Ishikawa (cell line): ENCODE data around the gene AIP.

Source experiments
- CEBPB ChIP-seq: IDR thresholded peaks from 2 replicates; pipeline ENCODE4 v1.6.1; 2012
- CREB1 ChIP-seq: IDR thresholded peaks from 2 replicates; pipeline ENCODE4 v1.6.1; 2012; ENCODE audit warnings: low read depth
- EGR1 ChIP-seq: IDR thresholded peaks from 2 replicates; pipeline ENCODE4 v1.6.1; 2012
- EP300 ChIP-seq: IDR thresholded peaks from 2 replicates; pipeline ENCODE4 v1.6.1; 2012; ENCODE audit warnings: borderline replicate concordance
- FOXM1 ChIP-seq: IDR thresholded peaks from 2 replicates; pipeline ENCODE4 v1.6.1; 2012; ENCODE audit warnings: low read depth, borderline replicate concordance
- MAX ChIP-seq: IDR thresholded peaks from 2 replicates; pipeline ENCODE4 v1.6.1; 2012
- NFIC ChIP-seq: IDR thresholded peaks from 2 replicates; pipeline ENCODE4 v1.6.1; 2012
- RAD21 ChIP-seq: IDR thresholded peaks from 2 replicates; pipeline ENCODE4 v1.6.1; 2012; ENCODE audit warnings: low read depth
- REST ChIP-seq: IDR thresholded peaks from 2 replicates; pipeline ENCODE4 v1.6.1; 2012; ENCODE audit warnings: low read depth, mild to moderate bottlenecking
- TAF1 ChIP-seq: IDR thresholded peaks from 2 replicates; pipeline ENCODE4 v1.6.1; 2012; ENCODE audit warnings: low read depth, mild to moderate bottlenecking
- TCF12 ChIP-seq: IDR thresholded peaks from 2 replicates; pipeline ENCODE4 v1.6.1; 2012; ENCODE audit warnings: low read depth
- TEAD4 ChIP-seq: IDR thresholded peaks from 2 replicates; pipeline ENCODE4 v1.6.1; 2012
- USF1 ChIP-seq: IDR thresholded peaks from 2 replicates; pipeline ENCODE4 v1.6.1; 2012
- YY1 ChIP-seq: IDR thresholded peaks from 2 replicates; pipeline ENCODE4 v1.6.1; 2012; ENCODE audit warnings: low read depth
- ZBTB7A ChIP-seq: IDR thresholded peaks from 2 replicates; pipeline ENCODE4 v1.6.1; 2012; ENCODE audit warnings: low read depth

Gene AIP

GRCh38 chr11:67435727-67436458 lies 46.9 kb upstream of the AIP start:
- TF ChIP-seq FOXM1 (no peak), TAF1 (no peak), YY1 (no peak), TCF12 (no peak), REST (no peak), USF1 (no peak), CREB1 (no peak), MAX (no peak), EP300 (no peak), CEBPB (no peak), ZBTB7A (no peak), RAD21 (no peak), EGR1 (no peak), TEAD4 (no peak), NFIC (no peak)

DNA sequence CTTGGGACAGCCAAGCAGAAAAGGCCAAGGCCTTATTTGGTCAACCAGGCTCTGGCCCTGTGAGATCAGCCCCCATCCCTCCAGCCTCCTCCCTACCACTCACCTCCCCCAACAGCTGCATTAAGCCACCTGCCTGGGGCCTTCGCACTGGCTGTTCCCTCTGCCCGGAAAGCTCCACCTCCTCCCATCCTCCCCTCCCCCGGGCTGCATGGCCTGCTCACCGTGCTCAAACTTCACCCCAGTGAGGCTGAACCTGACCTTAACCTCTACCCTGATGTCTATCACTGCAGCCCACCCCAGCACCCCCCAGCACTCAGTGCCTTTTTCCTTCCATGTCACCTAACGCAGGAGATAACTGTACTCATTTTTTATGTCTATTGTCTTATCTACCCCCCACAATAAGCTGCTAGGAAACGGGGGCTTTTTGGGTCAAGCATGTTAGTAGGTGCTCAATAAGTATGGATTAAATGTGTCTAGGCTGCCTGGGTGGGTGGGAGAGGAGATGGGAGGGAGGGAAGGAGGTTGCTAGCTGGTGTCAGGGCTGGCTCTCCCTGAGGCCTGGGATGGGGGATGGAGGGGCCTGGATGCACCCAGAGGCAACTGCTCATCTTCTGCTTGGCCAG lies 46.3 kb upstream of the AIP start:
- TF ChIP-seq ZBTB7A (no peak), FOXM1 (no peak), USF1 (no peak), RAD21 (no peak), MAX (no peak), CREB1 (no peak), TAF1 (no peak)

DNA sequence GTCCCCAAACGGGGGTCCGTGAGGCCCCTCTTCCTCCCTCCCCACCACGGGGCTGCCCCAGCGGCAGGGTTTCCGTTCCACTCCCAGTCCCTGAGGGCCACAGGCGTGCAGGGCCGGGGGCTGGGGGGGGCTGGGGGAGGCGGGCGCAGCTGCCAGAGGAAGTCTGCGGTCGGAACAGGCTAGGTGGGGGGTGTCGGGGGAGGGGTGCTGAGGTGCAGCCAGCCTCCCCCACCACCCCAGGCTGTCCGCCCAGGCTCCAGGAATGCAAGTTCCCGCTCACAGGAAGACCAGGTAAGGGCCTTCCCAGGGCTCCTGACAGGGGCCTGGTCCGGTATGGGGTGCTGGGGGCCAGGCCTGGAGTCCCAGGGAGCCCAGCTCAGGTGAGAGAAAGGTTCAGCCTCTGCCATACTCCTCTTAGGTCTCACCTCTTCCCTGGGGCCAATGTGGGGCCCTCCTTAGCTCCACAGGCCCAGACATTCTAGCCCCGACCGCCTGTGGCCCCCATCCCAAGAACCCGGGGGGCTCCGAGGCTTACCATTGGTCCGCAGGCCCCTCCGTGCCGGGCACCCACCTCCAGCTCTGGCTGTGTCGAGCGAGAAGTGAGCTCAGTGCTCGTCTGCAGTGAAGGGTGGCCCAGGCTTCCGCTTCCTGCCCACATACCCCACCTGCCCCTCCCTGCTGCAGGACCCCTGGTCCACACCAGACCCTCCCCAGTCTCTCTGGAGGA lies 45.6 kb upstream of the AIP start, which contains the start of gene PTPRCAP:
TSS of gene PTPRCAP (minus strand) at position 601 of the 727 bp plus-strand sequence. CDS start at position 538, 63 bp downstream.
- TF ChIP-seq YY1 = no peak
- TF ChIP-seq REST = no peak
- TF ChIP-seq MAX = no peak
- TF ChIP-seq CREB1 = no peak
- TF ChIP-seq TCF12 = no peak

DNA sequence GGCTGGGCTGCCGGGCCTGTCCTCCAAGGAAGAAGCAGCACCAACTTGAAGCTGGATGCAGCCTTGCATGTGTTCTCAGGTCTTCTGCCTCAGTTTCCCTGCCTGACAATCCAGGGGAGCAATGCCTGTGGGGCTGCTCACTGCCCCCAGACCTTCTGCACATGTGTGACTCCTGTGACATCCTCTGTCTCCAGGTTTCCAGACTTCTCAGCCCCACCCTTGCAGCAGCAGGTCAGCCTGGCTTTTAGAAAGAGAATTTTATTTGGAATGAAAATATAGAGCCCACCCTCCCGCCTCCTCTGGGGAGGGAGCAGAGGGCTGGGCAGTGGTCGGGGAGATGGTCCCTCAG lies 45.0 kb upstream of the AIP start:
- TF ChIP-seq NFIC = no peak
- TF ChIP-seq MAX = no peak
- TF ChIP-seq FOXM1 = no peak
- TF ChIP-seq EP300 = no peak
- no peak for TF ChIP-seq REST
